Mesothelial cell of epicardium (in vitro differentiated cells): ENCODE data around the gene INPP4B. TPM values are rescaled to one million over a fixed set of nuclear protein-coding genes. Genes with fewer than 3 reads are reported as not detected.

ENCODE experiments used
- DNase-seq, 2 experiments: peaks; one replicate each; pipeline ENCODE4 v3.0.0; 2021; ENCODE audit warnings: low spot score in 2 of 2; ENCODE audit not compliant: unreplicated experiment in 2 of 2
- H3K27ac Mint-ChIP-seq: 2 replicates; pipeline ENCODE4 v1.8.0; 2021; ENCODE audit warnings: mixed read lengths
- H3K27me3 Mint-ChIP-seq: 2 replicates; pipeline ENCODE4 v1.8.0; 2021; ENCODE audit warnings: low read depth, mixed read lengths
- H3K36me3 Mint-ChIP-seq: 2 replicates; pipeline ENCODE4 v1.8.0; 2021; ENCODE audit warnings: mixed read lengths
- H3K4me1 Mint-ChIP-seq: 2 replicates; pipeline ENCODE4 v1.8.0; 2021; ENCODE audit warnings: mixed read lengths
- H3K4me3 Mint-ChIP-seq: 2 replicates; pipeline ENCODE4 v1.8.0; 2021; ENCODE audit warnings: mild to moderate bottlenecking, moderate library complexity, mixed read lengths
- H3K9me3 Mint-ChIP-seq: 2 replicates; pipeline ENCODE4 v1.8.0; 2021; ENCODE audit warnings: mixed read lengths
- total RNA-seq: library from RNA; stranded (reverse); gene quantifications from 3 replicates; pipeline ENCODE4 v1.2.1, GENCODE V29; 2021
- TF ChIP-seq, protein P1 (sequence below): fragments of 200-600 bp; sonication (generic); IDR thresholded peaks from one replicate; pipeline ENCODE4 v1.5.0; 2021; ENCODE audit warnings: antibody characterized with exemption; ENCODE audit not compliant: unreplicated experiment

The INPP4B gene
- total RNA-seq, 1 donor from 2014 or later = 35.4 TPM

DNA sequence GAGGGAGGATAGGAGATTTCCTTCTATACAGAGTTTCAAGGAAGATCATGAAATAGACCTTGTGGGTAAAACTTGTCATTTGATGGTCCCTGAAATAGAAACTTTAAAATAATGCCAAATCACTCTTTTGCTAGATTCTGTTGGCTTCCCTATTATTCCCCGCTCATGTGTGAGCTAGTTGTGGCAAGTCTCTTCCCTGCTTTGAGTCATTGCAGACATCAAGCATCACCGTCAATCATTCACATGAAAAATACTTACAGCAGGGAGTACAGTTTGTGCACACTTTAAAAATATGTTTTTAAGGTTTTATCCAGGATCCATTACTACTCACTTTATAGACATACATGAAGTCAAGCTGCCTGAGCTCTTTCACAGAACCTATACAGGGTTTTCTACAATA is 35.2 kb upstream of the INPP4B start:
- Mint-ChIP-seq H3K9me3 (peaks cover 16% of the 10 kb centered on the region), H3K27me3 (no peaks in the 10 kb centered on the region), H3K4me3 (no peak overlapping the region), H3K36me3 (no peaks in the 10 kb centered on the region), H3K4me1 (no peaks in the 10 kb centered on the region), H3K27ac (no peak overlapping the region)
- TF ChIP-seq, protein P1, sequence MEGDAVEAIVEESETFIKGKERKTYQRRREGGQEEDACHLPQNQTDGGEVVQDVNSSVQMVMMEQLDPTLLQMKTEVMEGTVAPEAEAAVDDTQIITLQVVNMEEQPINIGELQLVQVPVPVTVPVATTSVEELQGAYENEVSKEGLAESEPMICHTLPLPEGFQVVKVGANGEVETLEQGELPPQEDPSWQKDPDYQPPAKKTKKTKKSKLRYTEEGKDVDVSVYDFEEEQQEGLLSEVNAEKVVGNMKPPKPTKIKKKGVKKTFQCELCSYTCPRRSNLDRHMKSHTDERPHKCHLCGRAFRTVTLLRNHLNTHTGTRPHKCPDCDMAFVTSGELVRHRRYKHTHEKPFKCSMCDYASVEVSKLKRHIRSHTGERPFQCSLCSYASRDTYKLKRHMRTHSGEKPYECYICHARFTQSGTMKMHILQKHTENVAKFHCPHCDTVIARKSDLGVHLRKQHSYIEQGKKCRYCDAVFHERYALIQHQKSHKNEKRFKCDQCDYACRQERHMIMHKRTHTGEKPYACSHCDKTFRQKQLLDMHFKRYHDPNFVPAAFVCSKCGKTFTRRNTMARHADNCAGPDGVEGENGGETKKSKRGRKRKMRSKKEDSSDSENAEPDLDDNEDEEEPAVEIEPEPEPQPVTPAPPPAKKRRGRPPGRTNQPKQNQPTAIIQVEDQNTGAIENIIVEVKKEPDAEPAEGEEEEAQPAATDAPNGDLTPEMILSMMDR = no peak
- no peak for DNase-seq

DNA sequence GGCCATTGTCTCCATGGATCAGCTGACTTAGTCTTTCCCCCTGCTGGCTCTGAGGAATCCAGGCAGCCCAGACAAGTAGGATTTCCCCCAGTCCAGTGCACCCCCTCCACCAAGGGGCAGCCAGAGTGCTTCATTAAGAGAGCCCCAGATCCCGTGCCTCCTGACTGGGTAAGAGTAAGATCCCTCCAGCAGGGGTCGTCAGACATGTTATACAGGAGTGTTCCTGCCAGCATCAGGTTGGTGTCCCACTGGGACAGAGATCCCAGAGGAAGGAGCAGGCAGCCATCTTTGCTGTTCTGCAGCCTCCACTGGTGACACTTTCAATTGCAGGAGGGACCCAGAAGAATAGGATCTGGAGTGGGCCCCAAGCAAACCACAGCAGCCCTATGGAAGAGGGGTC is 29.0 kb upstream of the INPP4B start:
- DNase-seq = no peak
- Mint-ChIP-seq H3K27me3 (peaks cover 7% of the 10 kb centered on the region), H3K4me3 (no peak overlapping the region), H3K9me3 (peaks cover 32% of the 10 kb centered on the region), H3K27ac (no peak overlapping the region), H3K36me3 (peaks cover 4% of the 10 kb centered on the region), H3K4me1 (no peaks in the 10 kb centered on the region)
- TF ChIP-seq, protein P1 = no peak

DNA sequence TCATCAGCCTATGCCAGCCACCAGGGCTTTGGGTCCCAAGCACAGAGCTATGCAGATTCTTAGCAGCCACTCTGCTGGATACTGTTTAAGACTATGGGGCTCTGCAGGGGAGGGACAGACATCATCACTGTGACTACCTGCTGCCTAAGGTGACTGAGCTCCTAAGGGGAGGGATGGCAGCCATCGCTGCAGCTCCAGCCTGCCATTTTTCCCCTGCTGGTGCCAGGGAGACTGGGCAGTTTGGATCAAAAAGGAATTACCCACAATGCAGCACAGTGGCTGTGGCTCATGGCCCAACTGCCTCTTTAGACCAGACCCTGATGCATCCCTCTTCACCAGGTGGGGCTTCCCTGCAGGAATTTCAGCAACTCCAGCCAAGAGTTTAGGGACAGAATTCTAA is 28.6 kb upstream of the INPP4B start:
- Mint-ChIP-seq H3K4me1 (no peaks in the 10 kb centered on the region), H3K4me3 (no peak overlapping the region), H3K9me3 (peaks cover 35% of the 10 kb centered on the region), H3K27ac (no peak overlapping the region), H3K36me3 (peaks cover 4% of the 10 kb centered on the region), H3K27me3 (peaks cover 8% of the 10 kb centered on the region)
- TF ChIP-seq, protein P1 = no peak
- no peak for DNase-seq

DNA sequence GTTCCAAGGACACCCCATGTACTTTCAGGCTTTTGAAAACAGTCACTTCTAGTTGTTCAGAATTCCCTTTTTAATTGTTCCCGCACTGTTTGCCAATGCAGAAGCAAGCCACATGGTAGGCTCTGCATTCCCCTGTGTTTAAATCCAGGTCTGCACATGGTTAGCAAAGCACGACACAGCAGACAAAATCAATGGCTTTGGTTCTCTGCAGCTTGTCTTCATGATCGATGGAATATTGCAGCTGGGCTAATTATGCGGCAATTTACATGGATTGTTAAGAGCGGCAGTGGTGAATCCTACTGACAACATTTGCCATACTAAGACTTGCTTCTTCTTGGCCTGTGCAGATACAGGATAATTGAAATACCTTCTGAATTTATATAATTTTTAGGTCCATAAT is 20.6 kb upstream of the INPP4B start:
- no peak overlapping the region for H3K4me3 Mint-ChIP-seq
- H3K9me3 Mint-ChIP-seq = peaks cover 28% of the 10 kb centered on the region
- H3K27ac Mint-ChIP-seq = no peak overlapping the region
- no peak for DNase-seq
- H3K4me1 Mint-ChIP-seq = no peaks in the 10 kb centered on the region
- TF ChIP-seq, protein P1 = no peak
- peaks cover 19% of the 10 kb centered on the region for H3K27me3 Mint-ChIP-seq
- peaks cover 4% of the 10 kb centered on the region for H3K36me3 Mint-ChIP-seq

DNA sequence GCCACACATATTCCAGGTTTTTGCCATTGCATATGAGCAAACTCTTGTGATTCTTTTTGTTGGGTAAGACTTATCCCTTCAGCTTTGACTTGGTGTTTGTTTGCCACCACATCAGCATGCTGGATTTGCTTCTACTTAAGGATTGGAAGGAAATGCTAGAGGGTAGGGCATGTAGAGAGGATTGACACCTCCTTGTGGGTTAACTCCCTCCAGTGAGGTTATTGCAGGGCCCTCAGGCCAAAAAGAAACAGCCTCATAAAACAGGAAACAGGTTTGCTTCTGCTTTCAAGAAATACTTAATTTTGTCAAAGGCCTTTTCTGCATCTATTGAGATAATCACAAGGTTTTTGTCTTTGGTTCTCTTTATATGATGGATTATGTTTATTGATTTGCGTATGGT is 15.2 kb upstream of the INPP4B start:
- DNase-seq = no peak
- no peak overlapping the region for H3K27ac Mint-ChIP-seq
- H3K4me1 Mint-ChIP-seq = no peaks in the 10 kb centered on the region
- peaks cover 8% of the 10 kb centered on the region for H3K27me3 Mint-ChIP-seq
- no peaks in the 10 kb centered on the region for H3K36me3 Mint-ChIP-seq
- no peak overlapping the region for H3K4me3 Mint-ChIP-seq
- TF ChIP-seq, protein P1 = no peak
- peaks cover 6% of the 10 kb centered on the region for H3K9me3 Mint-ChIP-seq

DNA sequence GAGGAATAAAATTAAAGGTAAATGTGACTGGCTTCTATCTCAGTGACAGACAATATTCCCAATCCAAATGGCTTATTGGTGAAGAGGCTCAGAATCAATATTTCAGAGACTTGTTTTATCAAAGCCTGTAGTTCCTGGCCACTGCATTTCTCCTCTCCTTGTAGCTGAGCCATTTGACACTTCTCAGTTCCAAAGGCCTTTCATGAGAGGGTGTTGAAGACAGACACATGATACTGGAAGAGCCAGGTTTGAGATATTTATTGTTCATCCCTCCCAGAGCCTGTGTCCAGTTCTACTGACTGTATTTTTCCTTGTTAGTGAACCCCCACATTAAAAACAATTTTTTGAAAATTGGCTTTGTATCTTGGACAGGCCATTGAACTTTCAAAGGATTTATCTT is 12.9 kb upstream of the INPP4B start:
- no peaks in the 10 kb centered on the region for H3K36me3 Mint-ChIP-seq
- DNase-seq = no peak
- peaks cover 6% of the 10 kb centered on the region for H3K27me3 Mint-ChIP-seq
- H3K9me3 Mint-ChIP-seq = peaks cover 3% of the 10 kb centered on the region
- H3K4me1 Mint-ChIP-seq = no peaks in the 10 kb centered on the region
- no peak overlapping the region for H3K4me3 Mint-ChIP-seq
- no peak overlapping the region for H3K27ac Mint-ChIP-seq
- TF ChIP-seq, protein P1 = no peak
